ENCODE results near the gene XAGE2.

The XAGE2 gene

GRCh38 chrX:52422884-52423283, 54.1 kb downstream of the XAGE2 start:
- DNase-seq (ENCODE audit: insufficient read length, low spot score) (peak; percentile 20), FAIRE-seq (no peak)

GRCh38 chrX:52424656-52425055, 55.8 kb downstream of the XAGE2 start:
- DNase-seq (ENCODE audit: insufficient read length, low spot score): no peak
- FAIRE-seq: no peak
